T47D (cell line): ENCODE measurements around the gene MAP2K5.

Source experiments
- DNase-seq, 2 experiments: peaks; one replicate each; pipeline versions ENCODE4 v3.0.0 to v3.0.0-alpha.2; 2011 to 2012; ENCODE audit warnings: low read depth in 1 of 2, low spot score in 1 of 2
- JUND ChIP-seq: IDR thresholded peaks from 2 replicates; pipeline ENCODE4 v1.6.1; 2012; ENCODE audit warnings: low read depth
- in situ Hi-C: cut with HindIII; loops from 2 replicates; pipeline ENCODE4 v1.10.0; 2016; ENCODE audit warnings: low sequenced_read_pairs, low pct_unique_long_range_greater_than_20kb

MAP2K5 gene

DNA sequence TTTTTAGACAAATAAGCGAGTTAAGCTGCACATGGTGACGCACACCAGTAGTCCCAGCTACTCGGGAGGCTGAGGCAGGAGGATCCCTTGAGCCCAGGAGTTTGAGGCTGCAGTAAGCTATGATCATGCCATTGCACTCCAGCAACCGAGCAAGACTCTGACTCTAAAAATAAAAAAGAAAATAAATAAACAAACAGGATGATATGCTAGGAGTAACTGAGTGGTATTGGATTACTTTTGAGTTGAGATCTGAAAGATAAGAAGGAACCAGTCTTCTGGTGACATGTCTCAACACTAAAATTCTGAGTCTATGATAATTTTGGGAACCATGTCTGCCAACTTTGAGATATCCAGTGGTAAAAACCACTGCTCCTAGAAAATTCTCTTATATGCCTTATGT, 173.7 kb downstream of the MAP2K5 start:
- DNase-seq, result no peak
- in situ Hi-C loops, result no loop called here
- no peak for TF ChIP-seq JUND

DNA sequence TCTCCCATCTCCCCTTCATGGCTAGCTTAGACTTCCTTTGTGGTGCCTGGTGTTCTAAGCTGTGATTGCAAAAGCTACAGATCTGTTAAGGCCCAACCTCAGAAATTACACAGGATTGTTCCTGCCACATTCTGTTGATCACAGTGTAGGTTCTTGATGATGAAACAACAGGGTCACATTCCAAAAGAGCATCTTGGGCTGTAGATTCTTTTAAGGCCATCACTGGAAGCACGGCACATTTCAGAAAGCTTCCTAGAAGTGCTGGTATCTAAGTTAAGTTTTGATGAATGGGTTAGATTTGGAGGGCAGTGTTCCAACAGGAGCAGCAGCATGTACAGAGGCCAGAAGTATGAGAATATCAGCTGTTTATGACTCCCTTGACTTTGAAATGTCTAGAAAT, 175.3 kb downstream of the MAP2K5 start:
- no peak for TF ChIP-seq JUND
- in situ Hi-C loops, result no loop called here
- no peak for DNase-seq

DNA sequence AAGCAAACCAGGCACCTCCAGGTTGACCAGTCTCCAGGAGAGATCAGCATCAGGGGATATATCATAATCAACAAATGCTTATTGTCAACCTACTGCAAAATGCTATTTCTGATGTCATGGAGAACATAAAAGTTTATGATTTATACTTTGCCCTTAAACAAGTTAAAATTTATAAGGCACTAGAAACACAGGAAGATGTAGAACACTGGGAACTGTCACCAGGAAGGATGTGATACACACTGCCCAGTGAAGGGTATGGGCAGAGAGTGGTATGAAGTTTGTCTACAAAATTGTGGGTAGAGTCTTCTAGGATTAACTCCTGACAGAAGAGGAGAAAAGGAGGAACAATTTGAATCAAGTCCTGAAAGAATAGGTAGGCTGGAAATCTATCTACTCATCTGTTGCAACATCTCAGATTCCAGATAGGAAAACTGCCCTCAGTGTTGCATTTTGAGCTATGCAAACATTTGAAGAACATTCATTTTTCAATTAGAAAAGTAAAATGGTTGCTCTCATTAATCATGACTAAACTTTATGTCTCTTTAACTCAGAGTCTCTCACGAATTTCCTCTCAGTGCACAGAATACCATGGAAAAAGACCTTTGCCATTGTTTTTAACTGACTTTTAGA, 176.9 kb downstream of the MAP2K5 start:
- no peak for TF ChIP-seq JUND
- in situ Hi-C loops, result no loop called here
- DNase-seq, result no peak

DNA sequence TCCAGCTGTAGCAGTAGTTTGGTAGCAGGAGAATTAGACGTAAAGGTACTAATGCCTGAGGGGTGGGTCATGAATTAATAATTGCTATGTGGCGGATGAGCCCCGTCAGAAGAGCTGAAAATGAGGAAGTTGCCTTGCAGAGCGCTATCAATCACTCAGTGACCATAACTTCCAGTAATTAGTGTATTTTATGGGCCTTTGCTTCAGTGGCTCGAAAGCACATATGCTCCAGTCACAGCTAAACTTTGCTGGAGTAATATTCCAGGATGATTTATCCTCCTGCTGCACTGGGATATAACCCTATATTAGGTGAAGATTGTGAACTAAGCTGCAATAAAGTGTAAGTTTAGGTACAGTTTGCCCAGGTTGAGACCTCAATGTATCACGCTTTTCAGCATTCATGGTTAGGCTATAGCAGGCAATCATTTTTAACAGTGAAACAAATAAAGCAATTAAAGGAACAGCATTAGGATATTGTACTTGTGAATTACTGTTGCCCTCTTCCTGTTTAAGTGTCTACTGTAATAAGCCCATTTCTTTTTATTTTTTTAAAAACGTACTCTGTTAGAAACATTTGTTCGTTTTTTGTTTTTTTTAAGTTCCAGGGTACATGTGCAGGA, 178.2 kb downstream of the MAP2K5 start:
- in situ Hi-C loops, result no loop called here
- no peak for DNase-seq
- TF ChIP-seq JUND, result no peak

DNA sequence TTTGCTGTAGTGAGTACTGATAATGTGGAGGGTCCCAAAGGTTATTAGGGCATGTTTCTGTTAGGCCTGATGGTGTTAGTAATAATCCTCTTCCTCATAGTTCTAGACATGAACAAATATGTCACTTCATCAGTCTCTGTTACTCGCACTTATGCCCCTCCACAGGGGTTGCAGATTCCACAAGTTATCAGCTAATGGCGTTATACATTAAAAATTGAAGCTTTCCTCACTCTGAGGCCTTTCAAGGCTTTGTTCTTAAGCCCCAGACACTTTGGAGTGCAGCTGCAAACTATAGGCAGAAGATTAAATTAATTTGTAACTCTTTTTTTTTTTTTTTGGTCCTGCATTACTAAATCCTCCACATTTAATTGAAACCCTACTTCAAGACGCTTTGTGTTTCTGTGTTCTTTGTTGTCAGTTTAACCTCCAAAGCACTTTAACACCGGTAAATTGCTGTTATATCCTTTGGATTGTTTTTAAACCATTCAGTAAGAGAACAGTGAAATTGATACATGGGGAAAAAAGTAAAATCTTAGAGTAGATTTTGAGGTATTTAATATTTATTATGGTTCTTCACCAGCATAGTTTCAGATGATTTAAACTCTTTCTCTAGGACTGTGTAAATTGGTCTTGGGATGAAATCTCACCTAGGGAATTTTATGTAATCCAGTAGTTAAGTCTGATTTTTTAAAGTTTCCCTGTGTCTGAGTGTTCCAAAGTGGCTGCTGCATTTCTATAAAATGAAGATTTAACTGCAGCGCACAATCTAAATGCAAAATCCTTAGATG, 179.7 kb downstream of the MAP2K5 start:
- no peak for TF ChIP-seq JUND
- in situ Hi-C loops, result no loop called here
- no peak for DNase-seq

DNA sequence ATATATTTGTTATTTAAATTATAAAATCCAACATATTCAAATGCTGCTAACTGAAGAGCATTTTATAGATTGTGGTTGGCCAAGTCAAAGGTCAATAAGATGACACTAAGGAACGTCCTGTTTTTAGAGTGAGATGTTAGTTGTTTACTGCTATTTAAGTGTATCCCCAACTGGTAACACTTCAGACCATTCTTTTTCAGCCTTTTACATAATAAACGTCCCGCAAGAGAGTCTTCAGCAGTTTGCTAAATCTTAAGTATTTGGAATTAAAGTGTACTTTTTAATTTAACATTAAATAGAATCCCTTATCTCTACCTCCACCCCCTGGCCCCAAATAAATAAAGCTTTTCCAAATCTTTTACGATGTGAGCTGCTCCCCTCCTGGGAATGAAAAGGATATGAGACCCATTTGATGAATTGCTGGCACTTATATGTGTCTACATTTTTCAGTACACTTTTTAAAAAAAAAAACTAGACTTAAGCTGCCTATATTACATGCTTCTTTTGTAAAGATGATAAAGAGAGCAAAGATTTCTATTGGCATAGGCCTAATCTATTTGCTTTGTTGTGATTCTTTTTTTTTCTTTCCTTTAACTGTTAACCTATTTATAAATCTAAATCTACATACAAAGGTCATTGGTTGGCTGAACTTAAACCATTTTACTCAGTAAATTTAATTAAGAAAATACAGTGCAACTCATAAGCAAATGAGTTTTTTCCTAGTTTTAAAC, 181.0 kb downstream of the MAP2K5 start:
- in situ Hi-C loops, result no loop called here
- no peak for TF ChIP-seq JUND
- no peak for DNase-seq

DNA sequence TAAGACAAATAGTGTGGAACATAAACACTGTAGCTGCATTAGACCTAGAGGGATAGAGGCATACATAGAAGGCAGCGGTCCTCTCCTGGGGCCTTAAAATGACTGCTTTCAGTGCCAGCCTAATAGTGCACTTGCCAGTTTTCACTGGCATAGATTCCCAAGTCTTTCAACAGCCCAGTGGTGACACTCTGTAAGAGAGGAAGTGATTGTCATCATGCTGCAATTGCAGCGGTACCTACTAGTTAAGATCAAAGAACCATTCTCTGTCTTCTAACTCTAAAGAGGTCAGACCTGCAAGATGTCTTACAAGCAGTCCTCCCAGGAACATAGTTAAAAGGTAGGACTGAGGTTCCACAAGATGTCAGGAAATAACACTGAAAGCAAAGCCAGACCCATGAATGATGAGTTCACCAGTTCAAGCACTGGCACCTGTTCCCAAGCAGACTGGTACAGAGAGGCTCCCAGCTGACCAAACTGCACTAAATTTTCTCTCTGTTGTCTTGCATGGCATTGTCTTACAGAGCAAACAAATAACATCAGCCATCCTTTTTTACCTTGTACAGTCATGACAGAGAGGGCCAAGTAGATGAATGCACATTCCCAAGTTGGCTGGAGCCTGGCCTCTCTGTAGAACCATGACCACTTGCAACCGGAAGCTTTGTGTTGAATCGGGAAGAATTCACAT, 182.3 kb downstream of the MAP2K5 start:
- TF ChIP-seq JUND, result no peak
- in situ Hi-C loops, result no loop called here
- no peak for DNase-seq

DNA sequence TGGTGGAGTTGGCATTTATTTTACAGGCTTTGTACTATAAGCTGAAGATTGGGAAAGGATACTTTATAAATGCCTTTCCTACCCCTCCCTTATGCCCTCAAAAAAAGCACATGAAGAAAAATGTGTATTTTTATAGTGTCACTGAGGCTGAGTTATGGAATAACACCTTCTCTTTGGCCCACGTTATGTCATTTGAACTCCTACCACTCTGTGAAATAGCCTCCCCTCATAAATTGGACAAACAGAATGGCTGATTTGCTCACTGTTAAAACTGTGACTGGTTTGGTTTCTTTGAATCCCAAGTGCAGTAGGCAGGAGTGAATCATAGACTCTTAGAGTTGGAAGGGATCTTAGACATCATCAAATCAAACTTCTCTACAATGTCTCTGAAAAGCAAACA, 187.6 kb downstream of the MAP2K5 start:
- no peak for DNase-seq
- in situ Hi-C loops, result no loop called here
- TF ChIP-seq JUND, result no peak

DNA sequence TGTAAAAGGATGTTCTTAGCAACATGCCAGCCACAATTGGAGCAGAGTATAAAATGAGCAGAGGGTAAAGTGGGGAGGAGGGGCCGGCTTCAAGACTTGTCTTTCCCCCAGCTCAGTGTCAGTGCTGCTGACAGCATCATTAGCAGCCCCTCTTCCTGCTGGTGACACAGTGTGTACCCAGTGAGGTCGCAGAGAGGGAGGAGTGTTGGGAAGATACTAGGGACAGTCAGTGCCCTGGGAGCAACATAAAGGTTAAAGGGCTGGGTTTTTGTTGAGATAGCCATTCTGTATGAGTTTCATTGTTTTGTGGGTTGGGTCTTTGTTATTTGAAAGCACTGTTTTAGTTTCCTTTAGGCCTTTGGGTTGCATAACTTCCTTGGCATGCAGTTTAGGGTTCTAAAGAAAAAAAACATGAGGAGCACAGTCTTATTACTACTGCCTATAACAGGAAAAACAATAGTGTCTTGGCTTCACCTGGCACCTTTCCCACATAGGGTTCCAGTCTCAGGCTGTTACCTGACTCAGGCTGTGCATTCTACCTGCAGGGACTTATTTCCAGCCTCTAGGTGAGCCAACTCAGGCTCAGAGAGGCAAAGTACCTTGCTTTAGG, 188.7 kb downstream of the MAP2K5 start:
- no peak for DNase-seq
- in situ Hi-C loops, result no loop called here
- TF ChIP-seq JUND, result no peak

DNA sequence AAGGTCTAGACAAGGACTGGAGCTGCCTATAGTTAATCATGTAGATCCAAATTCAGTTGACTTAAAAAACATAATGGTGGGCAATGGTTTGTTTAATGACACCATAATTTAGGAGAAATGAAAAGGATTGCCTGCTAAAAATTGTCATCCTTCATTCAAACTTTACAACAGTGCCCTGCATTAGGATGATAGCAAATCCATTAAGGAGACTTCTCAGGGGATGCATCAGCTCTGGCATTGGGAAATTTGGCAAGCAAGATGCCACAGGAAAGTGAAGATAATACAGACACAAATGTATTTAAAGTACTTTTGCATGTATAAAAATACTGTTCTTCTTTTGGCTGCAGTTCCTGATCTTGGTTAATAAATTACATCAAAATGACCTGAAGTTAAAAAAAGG, 189.7 kb downstream of the MAP2K5 start:
- in situ Hi-C loops, result no loop called here
- TF ChIP-seq JUND, result no peak

DNA sequence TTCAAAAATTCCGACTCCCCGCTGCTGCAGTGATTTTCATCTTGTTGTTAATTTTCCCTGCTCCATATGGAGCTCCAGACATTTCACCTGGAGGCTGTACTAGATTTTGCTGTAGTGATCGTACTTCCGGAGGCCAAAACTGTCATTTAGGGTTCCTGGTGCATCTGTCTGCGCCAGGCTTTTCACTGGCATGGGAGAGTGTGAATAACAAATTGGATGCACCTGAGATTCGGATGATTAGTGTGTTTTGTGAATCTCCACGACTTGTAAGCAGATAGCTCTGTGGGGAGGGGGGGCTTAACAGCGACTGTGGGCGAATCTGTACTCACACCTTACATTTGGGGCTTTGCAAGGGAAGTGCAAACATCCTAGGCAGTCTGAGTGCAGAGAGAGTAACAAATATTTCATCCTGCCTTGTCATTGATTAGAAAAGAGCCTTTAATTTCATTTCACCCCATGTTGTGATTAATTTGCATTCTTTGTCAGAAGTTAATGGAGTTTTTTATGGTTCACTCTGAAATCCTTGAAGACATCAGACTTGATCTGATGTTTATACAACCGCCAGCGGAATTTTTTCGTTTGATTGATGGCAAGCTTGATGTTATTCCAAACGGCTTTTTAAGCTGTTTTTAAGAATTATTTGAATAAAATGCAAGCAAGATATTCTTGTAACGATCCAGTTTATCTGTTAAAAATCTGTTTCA, 190.3 kb downstream of the MAP2K5 start:
- in situ Hi-C loops, result no loop called here
- no peak for TF ChIP-seq JUND
- DNase-seq, result no peak

More for the DNA sequence above, 189.7 kb downstream of the MAP2K5 start:
- DNase-seq, result no peak
